Neural progenitor cell (in vitro differentiated cells): ENCODE data around the gene ALKBH4. TPM values are rescaled to one million over a fixed set of nuclear protein-coding genes. Genes with fewer than 3 reads are reported as not detected.

Source experiments
- DNase-seq: peaks from one replicate; pipeline ENCODE4 v3.0.0-alpha.2; 2016; ENCODE audit warnings: low spot score
- H2AFZ ChIP-seq: fragments of 200-600 bp; sonication (generic); replicated peaks from 2 replicates; pipeline ENCODE4 v1.6.1; 2016; ENCODE audit warnings: antibody characterized with exemption
- H3F3A ChIP-seq: fragments of 200-600 bp; sonication (generic); 2 replicates; pipeline ENCODE4 v1.6.1; 2016; ENCODE audit warnings: antibody characterized with exemption, low read depth
- H3K27ac ChIP-seq: fragments of 200-600 bp; sonication (generic); 2 replicates; pipeline ENCODE4 v1.5.1; 2016; ENCODE audit warnings: mild to moderate bottlenecking
- H3K27me3 ChIP-seq: fragments of 200-600 bp; sonication (generic); 2 replicates; pipeline ENCODE4 v1.6.1; 2016; ENCODE audit warnings: mild to moderate bottlenecking, moderate library complexity
- H3K36me3 ChIP-seq: fragments of 200-600 bp; sonication (generic); 2 replicates; pipeline ENCODE4 v1.5.1; 2016
- H3K4me1 ChIP-seq: fragments of 200-600 bp; sonication (generic); 2 replicates; pipeline ENCODE4 v1.6.1; 2016; ENCODE audit warnings: mixed run types
- H3K4me2 ChIP-seq: fragments of 200-600 bp; sonication (generic); 2 replicates; pipeline ENCODE4 v1.6.1; 2016
- H3K4me3 ChIP-seq: fragments of 200-600 bp; sonication (generic); 2 replicates; pipeline ENCODE4 v1.5.1; 2016
- H3K79me2 ChIP-seq: fragments of 200-600 bp; sonication (generic); 2 replicates; pipeline ENCODE4 v1.6.1; 2016; ENCODE audit warnings: low read depth
- H3K9ac ChIP-seq: fragments of 200-600 bp; sonication (generic); 2 replicates; pipeline ENCODE4 v1.6.1; 2016
- H3K9me3 ChIP-seq: fragments of 200-600 bp; sonication (generic); 2 replicates; pipeline ENCODE4 v1.5.1; 2016; ENCODE audit warnings: low read depth
- H4K20me1 ChIP-seq: fragments of 200-600 bp; sonication (generic); 2 replicates; pipeline ENCODE4 v1.6.1; 2016; ENCODE audit warnings: low read depth
- H3K27ac Mint-ChIP-seq: 3 replicates; pipeline ENCODE4 v1.8.0; 2021; ENCODE audit warnings: mixed read lengths
- H3K27me3 Mint-ChIP-seq: 2 replicates; pipeline ENCODE4 v1.8.0; 2022; ENCODE audit warnings: low read depth, mild to moderate bottlenecking, inconsistent platforms, moderate library complexity, mixed read lengths; ENCODE audit not compliant: insufficient read depth
- H3K36me3 Mint-ChIP-seq: 3 replicates; pipeline ENCODE4 v1.8.0; 2021; ENCODE audit warnings: mixed read lengths
- H3K4me1 Mint-ChIP-seq: 3 replicates; pipeline ENCODE4 v1.8.0; 2021; ENCODE audit warnings: mixed read lengths
- H3K4me3 Mint-ChIP-seq: 3 replicates; pipeline ENCODE4 v1.8.0; 2021; ENCODE audit warnings: mild to moderate bottlenecking, moderate library complexity, mixed read lengths
- H3K9me3 Mint-ChIP-seq: 3 replicates; pipeline ENCODE4 v1.8.0; 2020; ENCODE audit warnings: mixed read lengths
- EZH2 ChIP-seq: fragments of 200-600 bp; sonication (generic); IDR thresholded peaks from 2 replicates; pipeline ENCODE4 v1.6.1; 2017; ENCODE audit warnings: antibody characterized with exemption, mild to moderate bottlenecking, moderate library complexity
- EZH2phosphoT487 ChIP-seq: fragments of 200-600 bp; sonication (generic); IDR thresholded peaks from 2 replicates; pipeline ENCODE4 v1.6.1; 2017; ENCODE audit warnings: antibody characterized with exemption
- total RNA-seq: library from RNA; depleted of rRNA; stranded (reverse); fragments of >200 nt; gene quantifications from 2 replicates; pipeline ENCODE4 v1.2.3, GENCODE V29; 2015; ENCODE audit warnings: low replicate concordance
- TF ChIP-seq, protein P1 (sequence below): fragments of 200-600 bp; sonication (generic); IDR thresholded peaks from 2 replicates; pipeline ENCODE4 v1.5.1; 2017; ENCODE audit warnings: antibody characterized with exemption, mild to moderate bottlenecking

Gene ALKBH4
- total RNA-seq, 1 donor from 2014 or later: 6.5 TPM

DNA sequence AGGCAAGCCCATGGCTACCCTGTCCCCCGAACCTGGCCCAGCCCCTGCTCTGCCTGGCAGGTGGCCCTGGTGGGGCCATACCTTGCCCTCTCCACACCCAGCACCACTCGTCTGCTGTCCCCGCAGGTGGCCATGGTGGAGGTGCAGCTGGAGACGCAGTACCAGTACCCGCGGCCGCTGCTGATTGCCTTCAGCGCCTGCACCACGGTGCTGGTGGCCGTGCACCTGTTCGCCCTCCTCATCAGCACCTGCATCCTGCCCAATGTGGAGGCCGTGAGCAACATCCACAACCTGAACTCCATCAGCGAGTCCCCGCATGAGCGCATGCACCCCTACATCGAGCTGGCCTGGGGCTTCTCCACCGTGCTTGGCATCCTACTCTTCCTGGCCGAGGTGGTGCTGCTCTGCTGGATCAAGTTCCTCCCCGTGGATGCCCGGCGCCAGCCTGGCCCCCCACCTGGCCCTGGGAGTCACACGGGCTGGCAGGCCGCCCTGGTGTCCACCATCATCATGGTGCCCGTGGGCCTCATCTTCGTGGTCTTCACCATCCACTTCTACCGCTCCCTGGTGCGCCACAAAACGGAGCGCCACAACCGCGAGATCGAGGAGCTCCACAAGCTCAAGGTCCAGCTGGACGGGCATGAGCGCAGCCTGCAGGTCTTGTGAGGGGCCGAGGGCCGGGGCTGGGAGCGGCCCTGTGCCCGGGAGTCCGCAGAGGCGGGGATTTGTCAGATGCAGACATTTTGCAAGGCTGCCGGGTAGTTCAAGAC lies 18.1 kb downstream of the ALKBH4 start:
- H3K27ac ChIP-seq: no peak overlapping the region
- no peak overlapping the region for H2AFZ ChIP-seq
- no peak overlapping the region for H3K4me3 Mint-ChIP-seq
- no peak overlapping the region for H3K27ac Mint-ChIP-seq
- H3K4me3 ChIP-seq: no peak overlapping the region
- no peaks in the 10 kb centered on the region for H3K9me3 ChIP-seq
- H3F3A ChIP-seq: peaks cover 5% of the 10 kb centered on the region
- H4K20me1 ChIP-seq: no peaks in the 10 kb centered on the region
- H3K79me2 ChIP-seq: no peaks in the 10 kb centered on the region
- H3K4me2 ChIP-seq: no peak overlapping the region
- H3K27me3 ChIP-seq: no peaks in the 10 kb centered on the region
- peaks cover 4% of the 10 kb centered on the region for H3K4me1 Mint-ChIP-seq
- H3K9me3 Mint-ChIP-seq: no peaks in the 10 kb centered on the region
- no peak overlapping the region for H3K9ac ChIP-seq
- no peak for DNase-seq
- H3K4me1 ChIP-seq: peaks cover 4% of the 10 kb centered on the region
- H3K36me3 ChIP-seq: no peaks in the 10 kb centered on the region
- H3K36me3 Mint-ChIP-seq: peaks cover 14% of the 10 kb centered on the region
- TF ChIP-seq EZH2 (no peak), EZH2phosphoT487 (no peak)
- TF ChIP-seq, protein P1, sequence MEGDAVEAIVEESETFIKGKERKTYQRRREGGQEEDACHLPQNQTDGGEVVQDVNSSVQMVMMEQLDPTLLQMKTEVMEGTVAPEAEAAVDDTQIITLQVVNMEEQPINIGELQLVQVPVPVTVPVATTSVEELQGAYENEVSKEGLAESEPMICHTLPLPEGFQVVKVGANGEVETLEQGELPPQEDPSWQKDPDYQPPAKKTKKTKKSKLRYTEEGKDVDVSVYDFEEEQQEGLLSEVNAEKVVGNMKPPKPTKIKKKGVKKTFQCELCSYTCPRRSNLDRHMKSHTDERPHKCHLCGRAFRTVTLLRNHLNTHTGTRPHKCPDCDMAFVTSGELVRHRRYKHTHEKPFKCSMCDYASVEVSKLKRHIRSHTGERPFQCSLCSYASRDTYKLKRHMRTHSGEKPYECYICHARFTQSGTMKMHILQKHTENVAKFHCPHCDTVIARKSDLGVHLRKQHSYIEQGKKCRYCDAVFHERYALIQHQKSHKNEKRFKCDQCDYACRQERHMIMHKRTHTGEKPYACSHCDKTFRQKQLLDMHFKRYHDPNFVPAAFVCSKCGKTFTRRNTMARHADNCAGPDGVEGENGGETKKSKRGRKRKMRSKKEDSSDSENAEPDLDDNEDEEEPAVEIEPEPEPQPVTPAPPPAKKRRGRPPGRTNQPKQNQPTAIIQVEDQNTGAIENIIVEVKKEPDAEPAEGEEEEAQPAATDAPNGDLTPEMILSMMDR: no peak
- peaks cover 2% of the 10 kb centered on the region for H3K27me3 Mint-ChIP-seq

- Histone ChIP-seq H2AFZ (no peak overlapping the region), H3K27me3 (no peaks in the 10 kb centered on the region), H3K9me3 (no peaks in the 10 kb centered on the region), H3K79me2 (no peaks in the 10 kb centered on the region), H3K4me2 (no peak overlapping the region), H3K4me3 (no peak overlapping the region), H3K27ac (no peak overlapping the region), H3F3A (peaks cover 4% of the 10 kb centered on the region), H3K9ac (no peak overlapping the region), H3K4me1 (no peaks in the 10 kb centered on the region), H3K36me3 (no peaks in the 10 kb centered on the region), H4K20me1 (no peaks in the 10 kb centered on the region)
- H3K9me3 Mint-ChIP-seq: no peaks in the 10 kb centered on the region
- H3K27ac Mint-ChIP-seq: no peak overlapping the region
- H3K4me3 Mint-ChIP-seq: no peak overlapping the region
- H3K27me3 Mint-ChIP-seq: peaks cover 2% of the 10 kb centered on the region
- no peak for DNase-seq
- H3K36me3 Mint-ChIP-seq: peaks cover 16% of the 10 kb centered on the region
- TF ChIP-seq EZH2phosphoT487 (no peak), EZH2 (no peak)
- TF ChIP-seq, protein P1: no peak
- peaks cover 5% of the 10 kb centered on the region for H3K4me1 Mint-ChIP-seq
Observed at GRCh38 chr7:102445674-102446071, 19.0 kb downstream of the ALKBH4 start.

DNA sequence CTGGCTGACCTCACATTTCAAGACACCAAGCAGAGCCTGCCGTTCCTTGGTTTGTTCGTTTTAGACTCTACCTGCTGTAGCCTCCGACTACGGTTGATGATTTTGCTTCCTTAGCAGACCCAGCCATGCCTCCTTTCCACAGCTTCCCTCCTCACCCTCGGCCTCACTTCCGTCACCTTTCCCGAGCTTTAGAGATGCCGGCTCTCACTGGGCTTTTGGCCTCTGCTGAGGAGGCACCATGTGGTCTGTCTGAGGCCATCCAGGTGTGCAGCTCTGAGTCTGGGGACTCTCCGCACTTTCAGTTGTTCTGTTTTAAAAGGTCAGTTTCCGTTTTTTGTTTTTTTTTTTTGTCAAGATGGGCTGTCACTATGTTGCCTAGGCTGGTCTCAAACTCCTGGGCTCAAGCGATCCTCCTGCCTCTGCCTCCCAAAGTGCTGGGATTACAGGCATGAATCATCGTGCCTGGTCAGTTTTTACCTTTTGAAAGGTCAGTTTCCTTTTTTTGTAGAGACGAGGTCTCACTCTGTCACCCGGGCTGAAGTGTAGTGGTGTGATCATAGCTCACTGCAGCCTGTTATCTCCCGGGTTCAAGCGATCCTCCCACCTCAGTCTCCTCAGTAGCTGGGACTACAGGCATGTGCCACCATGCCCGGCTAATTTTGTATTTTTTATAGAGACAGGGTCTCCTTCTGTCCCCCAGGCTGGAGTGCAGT lies 19.5 kb downstream of the ALKBH4 start:
- no peaks in the 10 kb centered on the region for H3K79me2 ChIP-seq
- H4K20me1 ChIP-seq: no peaks in the 10 kb centered on the region
- no peak overlapping the region for H3K4me2 ChIP-seq
- no peak overlapping the region for H2AFZ ChIP-seq
- Mint-ChIP-seq H3K27ac (no peak overlapping the region), H3K27me3 (peaks cover 2% of the 10 kb centered on the region), H3K4me1 (peaks cover 5% of the 10 kb centered on the region), H3K9me3 (no peaks in the 10 kb centered on the region), H3K4me3 (no peak overlapping the region), H3K36me3 (peaks cover 16% of the 10 kb centered on the region)
- no peaks in the 10 kb centered on the region for H3K4me1 ChIP-seq
- H3K27me3 ChIP-seq: no peaks in the 10 kb centered on the region
- no peaks in the 10 kb centered on the region for H3K9me3 ChIP-seq
- H3F3A ChIP-seq: peaks cover 6% of the 10 kb centered on the region
- H3K9ac ChIP-seq: no peak overlapping the region
- H3K36me3 ChIP-seq: no peaks in the 10 kb centered on the region
- DNase-seq: no peak
- no peak overlapping the region for H3K4me3 ChIP-seq
- no peak overlapping the region for H3K27ac ChIP-seq
- TF ChIP-seq, protein P1: no peak
- no peak for TF ChIP-seq EZH2phosphoT487
- no peak for TF ChIP-seq EZH2
